Keratinocyte (primary cell): ENCODE measurements around the gene EEF1AKMT2.

ENCODE experiments used
- CTCF ChIP-seq, 3 experiments: IDR thresholded peaks in 1 of 3; conservative IDR thresholded peaks in 1 of 3; optimal IDR thresholded peaks in 1 of 3; 2 replicates in 2 of 3; 3 replicates in 1 of 3; pipeline versions ENCODE3 to v1.5.1; 2011; ENCODE audit warnings: low read length in 3 of 3, mild to moderate bottlenecking in 3 of 3, moderate library complexity in 2 of 3, control low read depth in 1 of 3, inconsistent platforms in 1 of 3; ENCODE audit not compliant: insufficient read depth in 2 of 3; ENCODE audit errors: extremely low read depth in 1 of 3
- EZH2 ChIP-seq: IDR thresholded peaks from one replicate; pipeline ENCODE4 v1.6.1; 2012; ENCODE audit warnings: inconsistent platforms, mild to moderate bottlenecking, low read length, moderate library complexity

- no peak for TF ChIP-seq CTCF (optimal IDR thresholded peaks at IDR 0.05 in 1 of 3, IDR thresholded peaks at IDR 0.05 in 1 of 3, conservative IDR thresholded peaks at IDR 0.05 in 1 of 3; ENCODE audit: extremely low read depth in 1 of 3, insufficient read depth in 2 of 3, low read length in 3 of 3)
- TF ChIP-seq EZH2, result no peak
Observed at GRCh38 chr10:124708922-124709520, 82.7 kb downstream of the EEF1AKMT2 start.
